ENCODE data around the gene SDCCAG8.

Gene SDCCAG8

DNA sequence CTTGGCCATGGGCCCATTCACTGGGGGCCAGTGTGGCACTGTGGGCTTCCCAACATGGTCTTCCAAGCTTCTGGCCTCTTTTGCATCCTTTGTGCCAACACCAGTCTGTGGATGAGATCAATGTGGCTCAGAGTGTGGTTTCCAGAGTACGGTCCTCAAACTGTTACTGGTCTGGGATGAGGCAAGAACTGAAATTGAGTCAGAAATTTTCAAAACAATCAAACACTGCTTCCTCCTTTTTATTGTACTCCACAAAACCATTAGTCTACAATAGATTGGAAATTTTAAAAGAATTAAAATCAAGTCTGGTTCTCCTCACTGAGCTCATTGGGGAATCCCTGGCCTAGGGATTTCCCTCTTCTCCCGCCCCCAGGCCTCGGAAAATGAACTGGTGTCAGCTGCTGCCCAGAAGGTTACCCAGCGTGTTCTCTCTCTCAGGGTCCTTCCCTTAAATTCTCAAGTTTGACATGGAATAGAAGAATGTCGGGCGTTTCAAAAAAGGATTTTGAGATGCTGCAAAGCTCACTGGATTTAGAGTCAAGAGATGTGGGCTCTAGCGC, 222.0 kb downstream of the SDCCAG8 start:
- in situ Hi-C loops (cut with MboI; ENCODE audit: low sequenced_read_pairs), result no loop called here

DNA sequence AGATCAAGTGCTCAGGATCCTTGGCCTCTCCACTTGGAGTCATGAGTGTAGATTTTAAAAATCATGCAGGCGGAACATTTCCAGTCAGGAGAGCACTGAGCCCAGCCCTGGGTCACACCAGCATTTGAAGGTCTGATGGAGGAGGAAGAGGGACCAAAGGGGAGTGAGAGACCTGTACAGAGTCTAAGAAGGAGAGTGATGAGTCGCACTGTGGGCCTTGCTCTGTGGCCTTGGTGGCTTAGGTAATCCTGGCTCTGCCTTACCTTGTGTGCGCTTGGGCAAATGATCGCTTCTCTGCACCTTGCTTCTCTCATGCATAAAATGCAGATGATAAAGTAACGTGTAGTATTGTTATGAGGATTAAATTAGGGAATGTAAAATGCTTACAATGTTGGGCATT, 225.3 kb downstream of the SDCCAG8 start:
- in situ Hi-C loops (cut with MboI; ENCODE audit: low sequenced_read_pairs), result no loop called here

DNA sequence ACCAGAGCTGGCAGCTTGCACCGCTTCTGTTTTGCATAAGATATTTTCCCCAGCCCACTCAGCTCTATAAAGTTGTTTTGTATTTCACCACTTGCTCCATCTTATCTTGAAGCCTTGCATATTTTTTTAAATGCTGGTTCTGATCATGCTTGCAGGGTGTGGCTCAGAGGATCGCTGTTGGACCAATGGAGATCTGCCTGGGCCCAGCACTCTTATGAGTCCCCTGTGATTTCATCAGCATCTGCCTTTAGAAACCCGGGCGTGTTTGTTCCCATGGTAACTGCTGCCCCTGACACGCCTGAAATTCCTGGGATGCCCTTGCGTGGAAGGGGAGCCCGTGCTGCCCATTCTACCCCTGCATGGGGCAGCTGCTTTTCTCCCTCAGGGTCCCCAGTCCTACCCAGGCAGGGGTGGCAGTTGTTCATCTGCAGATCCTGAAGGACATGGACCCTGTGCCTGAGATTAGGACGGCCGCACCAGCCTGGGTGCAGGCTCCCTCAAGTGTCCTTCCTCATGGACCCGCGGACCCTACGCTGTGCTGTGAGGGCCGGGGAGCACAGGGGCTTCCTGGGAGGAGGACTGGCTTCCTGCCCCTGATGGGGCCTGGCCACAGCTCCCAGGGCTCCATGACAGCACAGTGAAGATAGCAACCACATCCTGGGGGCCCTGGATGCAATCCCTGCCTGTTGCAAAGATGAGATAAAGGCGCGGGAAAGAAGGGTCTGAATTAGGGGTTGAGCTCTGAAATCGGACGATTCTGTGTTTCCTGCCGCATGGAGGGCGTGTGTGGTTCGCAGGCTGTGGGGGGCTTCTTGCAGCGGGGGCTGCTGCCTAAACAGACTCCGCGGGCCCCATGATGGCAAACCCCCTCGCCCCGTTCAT, 226.5 kb downstream of the SDCCAG8 start:
- in situ Hi-C loops (cut with MboI; ENCODE audit: low sequenced_read_pairs), result no loop called here

DNA sequence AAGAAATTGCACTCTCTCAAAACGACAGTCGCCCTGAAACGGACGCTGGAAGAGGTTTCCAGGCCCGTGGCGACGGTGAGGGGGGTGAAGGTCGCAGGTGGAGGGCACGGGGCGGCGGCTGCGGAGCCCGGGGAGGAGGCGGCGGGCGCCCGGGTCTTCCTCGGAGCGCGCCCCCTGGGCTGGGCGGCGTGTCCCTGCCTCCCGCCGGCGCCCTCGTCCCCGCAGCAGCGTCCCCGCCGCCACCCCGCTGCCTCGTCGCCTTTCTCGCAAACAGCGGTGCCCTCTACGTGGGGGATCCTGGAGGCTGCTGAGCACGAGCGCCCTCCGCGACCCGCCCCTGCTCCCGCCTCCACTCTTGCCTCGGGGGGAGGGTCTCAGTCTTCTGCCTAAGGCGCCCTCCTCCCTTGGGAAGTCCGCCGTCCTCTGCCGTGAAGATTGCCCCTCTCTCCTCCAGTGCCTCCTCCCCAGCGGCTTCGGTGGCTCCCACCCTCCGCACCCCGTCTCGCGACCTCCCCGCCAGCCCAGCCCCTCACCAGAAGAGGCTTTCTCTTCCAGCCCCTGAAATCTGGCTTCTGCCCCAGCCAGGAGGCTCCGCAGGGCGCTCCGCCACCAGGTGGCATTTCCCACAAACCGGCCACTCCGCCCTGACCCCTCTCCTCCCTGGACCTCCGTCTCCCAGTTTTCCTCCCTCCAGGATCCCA, 227.4 kb downstream of the SDCCAG8 start:
- in situ Hi-C loops (cut with MboI; ENCODE audit: low sequenced_read_pairs), result no loop called here

DNA sequence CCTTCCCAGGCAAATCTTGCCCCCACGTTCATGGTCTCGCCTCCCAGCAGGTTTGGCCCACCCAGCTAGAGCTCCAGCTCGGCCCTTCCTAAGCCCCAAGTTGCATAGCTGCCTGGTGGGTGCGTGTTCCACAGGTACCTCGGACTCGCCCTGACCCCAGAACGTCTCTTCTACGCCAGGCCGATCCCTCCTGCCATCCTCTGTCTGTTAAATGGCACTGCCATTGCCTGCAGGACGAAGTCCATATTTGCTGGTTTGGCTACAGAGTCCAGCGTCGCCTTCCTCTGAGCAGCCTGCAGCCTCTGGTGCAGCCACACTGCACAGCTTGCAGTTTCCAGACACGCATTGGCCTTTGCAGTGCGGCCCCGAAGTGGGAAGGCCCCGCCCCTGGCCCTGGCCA, 228.1 kb downstream of the SDCCAG8 start:
- in situ Hi-C loops (cut with MboI; ENCODE audit: low sequenced_read_pairs), result no loop called here

DNA sequence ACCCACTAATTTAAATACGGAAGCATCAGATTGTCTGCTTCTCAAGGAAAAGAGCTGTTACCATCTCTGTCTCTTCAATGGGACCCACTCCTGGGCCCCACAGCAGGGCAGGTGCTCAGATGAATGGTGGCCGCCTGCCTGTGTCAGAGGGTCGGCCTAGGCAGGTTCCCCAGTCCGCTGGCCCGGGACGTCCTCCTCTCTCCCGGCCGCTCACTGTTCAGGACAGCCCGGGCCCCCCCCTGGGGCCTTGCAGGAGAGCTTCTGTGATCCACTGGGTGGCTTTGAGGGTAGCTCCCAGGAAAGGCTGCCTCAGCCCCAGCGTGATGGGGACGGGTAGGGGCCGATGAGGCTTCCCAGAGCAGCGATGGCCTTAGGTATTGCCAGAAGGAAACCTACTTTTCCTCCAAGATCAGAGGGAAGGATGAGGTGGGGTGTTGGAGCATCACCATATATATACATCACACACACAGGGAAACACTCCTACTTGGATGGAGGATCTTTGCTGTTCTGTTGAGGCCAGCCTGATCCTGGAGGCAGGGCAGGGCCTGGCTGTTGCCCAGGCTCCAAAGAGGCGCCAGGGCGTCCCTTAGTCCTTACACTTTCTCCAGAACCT, 231.3 kb downstream of the SDCCAG8 start:
- in situ Hi-C loops (cut with MboI; ENCODE audit: low sequenced_read_pairs), result no loop called here

DNA sequence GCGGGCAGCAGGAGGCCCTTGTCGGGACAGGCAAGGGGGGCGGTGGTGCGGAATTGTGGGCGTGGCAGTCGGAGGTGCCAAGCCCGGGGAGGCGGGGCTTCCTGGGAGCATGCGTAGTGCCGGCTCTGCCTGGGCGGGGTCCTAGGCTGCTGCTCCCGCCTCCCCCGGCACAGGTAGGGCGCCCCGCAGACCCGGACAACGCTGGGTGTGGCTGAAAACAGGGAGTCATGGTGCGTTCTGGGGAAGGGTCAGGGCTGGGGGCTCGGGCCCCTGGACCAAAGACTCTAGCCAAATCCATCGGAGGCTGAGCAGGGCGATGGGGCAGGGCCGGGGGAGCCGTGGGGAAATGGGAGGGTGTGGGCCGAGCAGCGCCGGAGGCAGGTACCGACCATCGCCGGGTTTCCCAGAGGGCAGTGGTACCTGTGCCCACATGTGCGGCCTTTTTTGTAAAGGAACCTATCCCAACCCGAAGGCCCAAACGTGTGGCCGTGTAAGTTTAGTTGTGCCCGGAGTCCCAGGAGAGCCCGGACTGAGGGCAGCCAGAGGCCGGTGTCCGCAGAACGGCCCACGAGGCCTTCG, 231.9 kb downstream of the SDCCAG8 start:
- in situ Hi-C loops (cut with MboI; ENCODE audit: low sequenced_read_pairs), result no loop called here

DNA sequence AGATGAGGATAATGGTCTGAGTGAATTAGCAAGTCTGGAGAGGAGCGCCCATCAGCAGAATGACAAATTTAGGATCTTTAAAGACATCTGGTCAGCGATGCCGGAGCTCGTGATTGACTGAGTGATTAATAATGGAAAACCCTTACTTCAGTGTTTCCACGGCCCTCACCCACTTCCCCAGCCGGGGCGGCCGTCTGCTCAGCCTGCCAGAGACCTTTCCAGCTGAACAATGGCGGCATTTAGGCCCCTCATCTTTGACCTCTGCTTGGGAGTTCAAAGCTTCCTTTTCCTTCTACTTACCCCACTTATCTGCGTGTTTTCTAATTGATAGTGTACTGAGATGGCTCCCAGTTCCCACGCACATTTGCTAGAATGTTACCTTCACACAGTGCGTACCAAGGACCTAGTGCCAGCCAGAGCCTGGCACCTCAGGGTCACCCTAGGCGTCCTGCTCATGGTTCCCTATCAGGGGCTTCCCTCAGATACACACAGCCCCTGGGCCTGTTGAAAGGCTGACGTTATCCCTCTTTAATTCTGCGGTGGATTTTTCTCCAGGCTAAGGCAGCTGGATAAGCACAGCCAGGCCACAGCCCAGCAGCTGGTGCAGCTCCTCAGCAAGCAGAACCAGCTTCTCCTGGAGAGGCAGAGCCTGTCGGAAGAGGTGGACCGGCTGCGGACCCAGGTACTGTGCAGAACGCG, 232.8 kb downstream of the SDCCAG8 start:
- in situ Hi-C loops (cut with MboI; ENCODE audit: low sequenced_read_pairs), result no loop called here

DNA sequence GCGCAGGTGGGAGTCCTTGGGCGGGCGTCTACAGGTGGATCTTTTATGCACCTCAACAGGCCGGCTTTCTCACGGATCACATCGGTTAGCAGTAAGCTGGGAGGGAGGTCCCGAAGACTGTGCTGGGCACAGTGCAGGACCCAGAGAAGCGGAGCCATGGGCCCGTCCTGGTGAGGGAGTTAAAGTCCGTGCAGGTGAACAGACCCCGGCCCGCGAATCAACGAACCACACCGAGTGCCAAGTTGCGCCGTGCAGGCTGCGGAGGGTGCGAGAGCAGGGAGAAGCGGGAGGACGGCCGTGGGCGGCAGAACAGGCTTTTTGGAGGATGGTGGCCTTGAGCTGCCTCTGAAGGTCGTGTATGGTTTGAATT, 233.3 kb downstream of the SDCCAG8 start:
- in situ Hi-C loops (cut with MboI; ENCODE audit: low sequenced_read_pairs), result no loop called here

DNA sequence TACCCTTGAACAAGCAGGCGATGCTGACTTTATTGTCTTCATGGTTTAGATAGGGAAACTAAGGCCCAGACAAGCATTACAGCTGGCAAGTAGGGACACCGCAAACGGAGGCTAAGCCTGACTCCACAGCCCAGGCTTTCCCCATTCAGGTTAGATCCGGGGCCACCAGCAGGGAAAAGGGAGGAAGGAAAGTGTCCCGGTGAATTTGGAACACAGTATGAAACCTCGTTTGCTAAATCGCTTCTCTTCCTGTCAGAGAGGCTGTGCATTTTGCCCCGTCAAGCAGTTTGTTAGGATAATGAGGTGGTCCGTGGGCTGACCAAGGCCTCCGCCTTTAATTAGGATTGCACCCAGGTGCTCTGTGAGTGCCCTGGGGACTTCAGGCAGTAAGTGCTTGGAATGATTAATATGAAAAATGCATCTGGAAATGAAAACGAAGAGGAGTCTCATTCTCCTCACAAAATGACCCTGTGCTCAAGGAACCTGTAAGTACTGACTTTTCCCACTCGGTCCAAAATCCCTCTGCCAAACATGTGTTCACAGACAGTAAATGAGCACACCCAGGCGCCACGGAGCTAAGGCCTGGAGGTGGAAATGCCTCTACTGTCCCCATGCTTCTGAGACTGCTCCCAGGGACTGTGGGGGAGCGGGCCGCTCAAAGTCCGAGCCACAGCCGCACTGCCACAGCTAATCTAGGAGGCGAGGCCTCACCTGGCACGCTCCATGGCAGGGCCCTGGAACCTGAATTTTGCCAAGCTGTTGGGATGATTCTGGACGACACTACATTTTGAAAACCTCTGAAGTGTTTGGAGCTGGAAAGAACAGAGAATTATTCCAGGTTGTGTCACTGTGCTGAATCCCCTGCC, 234.1 kb downstream of the SDCCAG8 start:
- in situ Hi-C loops (cut with MboI; ENCODE audit: low sequenced_read_pairs), result no loop called here

DNA sequence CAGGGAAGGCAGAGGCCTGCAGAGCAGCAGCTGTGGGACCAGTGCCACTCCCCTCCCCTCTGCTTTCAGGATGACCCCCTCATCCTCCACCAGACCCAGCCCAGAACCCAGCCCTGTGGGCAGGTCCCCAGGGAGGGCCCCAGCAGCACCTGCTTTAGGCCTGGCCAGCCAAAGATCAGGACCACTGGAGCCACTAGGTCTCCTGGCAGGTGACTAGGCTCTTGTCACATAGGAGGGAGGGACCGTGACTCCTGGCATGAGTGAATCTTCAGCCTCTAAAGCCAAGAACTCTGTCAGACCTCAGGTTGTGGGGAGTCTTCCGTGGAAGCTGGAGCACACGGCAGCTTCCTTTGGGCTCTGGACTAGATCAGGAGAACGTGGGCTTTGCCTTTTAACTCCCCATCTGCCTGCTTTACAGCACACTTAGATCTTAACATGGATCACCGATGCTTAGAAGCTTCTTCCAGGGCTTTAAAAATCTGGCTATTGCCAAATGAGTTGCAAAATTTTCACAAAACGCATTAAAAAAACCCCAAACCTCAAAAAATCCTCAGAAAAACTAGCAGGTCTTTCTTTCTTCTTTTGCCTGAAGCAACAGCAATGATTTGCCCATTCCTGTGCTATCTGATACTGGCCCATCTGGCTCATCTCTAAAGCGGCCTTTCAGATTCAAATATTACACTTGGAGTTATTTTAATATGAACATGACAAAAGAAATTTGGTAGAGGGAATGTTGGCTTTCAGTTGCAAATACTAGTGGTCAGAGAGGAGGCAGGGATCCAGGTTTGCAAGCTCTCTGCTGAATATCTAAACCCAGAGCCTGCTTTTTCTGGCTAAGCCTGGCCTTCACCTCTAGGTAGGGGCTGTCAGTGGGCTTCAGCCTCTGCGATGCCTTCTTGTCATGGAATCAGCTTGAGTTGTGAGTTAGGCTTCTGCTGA, 235.2 kb downstream of the SDCCAG8 start:
- in situ Hi-C loops (cut with MboI; ENCODE audit: low sequenced_read_pairs), result no loop called here

DNA sequence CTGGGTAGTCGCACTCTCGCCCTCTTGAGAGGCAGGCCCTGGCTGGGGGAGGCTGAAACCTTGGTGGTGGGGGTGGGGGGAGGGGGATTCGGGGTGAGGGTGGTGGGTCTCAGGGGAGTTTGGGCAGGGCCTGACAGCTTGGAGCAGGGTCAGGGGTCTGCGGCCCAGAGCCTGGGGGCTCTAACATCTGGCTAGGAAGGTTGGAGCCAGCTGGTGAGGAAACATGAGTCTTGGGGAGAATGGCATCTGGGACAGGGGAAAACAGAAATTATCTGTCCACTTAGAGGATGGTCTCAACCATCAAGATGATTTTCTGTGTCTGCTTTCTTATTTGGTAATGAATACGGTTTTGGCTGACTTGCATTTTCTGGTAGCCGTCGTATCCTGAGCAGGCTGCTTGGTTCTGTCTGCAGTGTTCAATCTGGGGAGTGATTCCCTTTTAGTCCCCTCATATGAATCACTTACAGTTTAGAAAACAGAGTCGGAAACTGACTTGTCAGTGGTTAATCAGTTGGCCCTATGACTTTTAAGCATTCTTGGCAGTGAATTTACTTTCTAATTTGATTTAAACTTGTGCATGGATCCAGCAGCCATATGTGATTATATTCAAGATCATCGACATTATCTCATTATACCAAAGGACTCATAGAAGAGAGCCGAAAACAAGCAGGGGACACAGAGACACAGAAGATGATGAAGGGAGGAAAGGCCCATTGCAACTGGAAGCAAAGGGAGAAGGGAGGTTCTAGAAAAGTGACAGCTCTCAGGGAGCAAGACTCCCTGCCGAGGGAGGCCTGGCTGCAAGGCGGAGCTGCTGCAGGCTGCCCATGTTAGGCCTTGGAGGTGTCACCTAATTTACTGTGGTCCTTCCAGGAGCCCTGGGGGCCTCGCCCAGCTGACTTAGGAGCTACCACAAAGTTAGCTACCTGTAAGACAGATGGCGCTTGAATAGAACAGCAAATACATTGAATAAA, 237.6 kb downstream of the SDCCAG8 start:
- in situ Hi-C loops (cut with MboI; ENCODE audit: low sequenced_read_pairs), result no loop called here

DNA sequence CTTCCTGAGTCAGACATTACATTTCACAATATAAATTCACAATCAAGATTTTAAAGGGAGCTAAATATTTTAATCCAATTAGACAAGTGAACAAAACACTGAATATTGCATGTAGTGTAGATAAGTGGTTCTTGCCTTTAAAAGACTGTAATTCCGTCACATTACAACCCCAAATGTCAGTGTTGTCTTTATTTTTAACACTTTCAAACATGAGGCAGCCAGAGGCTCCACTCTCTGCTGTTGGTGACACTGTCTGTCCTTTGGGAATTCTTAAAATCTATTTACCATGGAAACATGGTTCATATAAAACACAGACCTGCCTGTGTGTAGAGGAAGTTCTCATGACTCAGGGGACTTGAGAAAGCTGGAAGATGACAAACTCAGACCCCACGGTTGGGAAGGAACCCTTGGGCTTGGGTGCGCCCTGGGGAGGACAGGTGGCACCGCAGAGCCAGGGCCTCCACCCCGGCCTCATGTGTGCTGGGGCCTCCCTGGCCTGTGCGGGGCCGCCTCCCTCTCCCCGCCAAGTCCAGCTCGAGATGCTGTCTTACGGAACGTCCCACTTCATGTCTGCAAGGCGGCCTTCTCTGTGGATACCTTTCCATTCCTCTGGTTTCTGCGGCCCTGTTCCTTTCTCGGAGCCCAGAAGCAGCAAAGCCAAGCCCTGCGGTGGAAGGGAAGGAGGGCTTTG, 239.0 kb downstream of the SDCCAG8 start:
- in situ Hi-C loops (cut with MboI; ENCODE audit: low sequenced_read_pairs), result no loop called here

DNA sequence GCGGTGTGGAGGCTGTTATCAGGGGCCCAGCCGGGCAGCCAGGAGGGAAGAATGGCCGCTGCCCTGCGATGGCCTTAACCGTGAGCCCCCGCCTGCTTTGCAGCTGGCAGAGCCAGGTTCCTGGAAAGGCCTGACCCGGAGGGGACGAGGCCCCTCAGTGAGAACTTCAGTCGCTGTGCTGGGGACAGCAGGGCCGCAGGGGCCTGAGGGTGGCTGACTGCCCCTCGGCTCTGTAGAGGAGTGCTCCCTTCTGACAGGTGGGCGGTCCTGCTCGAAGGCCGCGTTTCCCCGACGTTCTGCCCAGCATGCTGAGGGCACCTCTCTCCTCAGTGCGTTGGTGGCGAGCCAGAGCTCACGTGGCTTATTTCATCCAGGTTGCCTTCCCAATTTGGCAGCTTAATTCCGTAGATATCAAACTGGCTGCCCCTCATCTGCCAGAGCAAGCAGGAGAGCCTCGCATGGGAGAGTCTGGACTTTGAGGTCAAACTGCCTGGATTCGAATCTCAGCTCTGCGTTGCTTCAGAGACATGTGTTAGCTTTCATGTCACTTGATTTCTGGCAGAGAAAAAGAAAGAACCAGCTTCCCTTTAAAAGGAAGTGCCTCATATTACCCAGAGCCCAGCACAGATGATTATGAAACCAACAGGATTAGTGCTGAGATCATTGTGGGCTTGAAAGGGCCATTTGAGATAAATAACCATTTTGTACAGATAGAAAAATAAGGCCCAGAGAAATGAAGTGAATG, 239.8 kb downstream of the SDCCAG8 start:
- in situ Hi-C loops (cut with MboI; ENCODE audit: low sequenced_read_pairs), result no loop called here

DNA sequence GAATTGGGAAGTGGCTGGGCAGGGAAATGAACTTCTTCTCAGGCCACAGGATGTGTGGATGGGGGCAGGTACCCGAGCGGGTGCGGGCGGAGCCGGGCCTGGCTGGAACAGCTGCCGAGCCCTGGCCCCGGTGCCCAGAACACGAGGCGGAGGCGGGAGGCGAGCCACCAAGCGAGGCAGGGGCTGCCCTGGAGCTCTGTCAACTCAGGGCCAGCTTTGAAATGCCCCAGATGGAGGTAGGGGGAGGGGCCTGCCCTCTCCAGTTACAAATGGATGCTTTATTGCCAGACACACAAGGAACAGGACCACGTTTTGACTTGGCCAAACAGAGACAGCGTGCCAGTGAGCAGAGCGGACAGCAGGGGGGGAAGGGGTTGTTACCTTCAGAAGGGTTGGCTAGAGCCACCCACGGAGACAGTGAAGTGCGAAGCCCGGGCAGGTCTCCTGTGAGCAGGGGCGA, 240.4 kb downstream of the SDCCAG8 start:
- in situ Hi-C loops (cut with MboI; ENCODE audit: low sequenced_read_pairs), result no loop called here

DNA sequence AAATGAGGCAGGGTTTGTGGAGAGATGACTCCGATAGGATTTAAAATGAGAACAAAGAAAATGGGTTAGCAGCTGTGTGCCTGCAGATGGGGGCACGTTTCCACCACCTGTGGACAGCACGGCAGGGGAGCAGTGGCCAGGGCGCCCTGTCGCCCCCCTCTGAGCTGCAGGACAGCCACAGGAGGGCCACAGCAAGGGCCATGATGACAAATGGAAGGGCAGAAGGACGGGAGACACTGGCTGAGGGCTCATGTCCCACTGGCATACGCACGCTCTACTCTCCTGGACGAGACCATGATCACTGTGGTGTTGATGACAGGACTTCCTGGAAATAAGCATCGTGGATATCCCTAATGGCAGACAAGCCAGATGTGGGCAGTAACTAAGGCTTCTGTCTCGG, 241.0 kb downstream of the SDCCAG8 start:
- in situ Hi-C loops (cut with MboI; ENCODE audit: low sequenced_read_pairs), result no loop called here
